GM12801 (cell line): Measurements from ENCODE around the gene AATF.

Experiments used
- CTCF ChIP-seq: IDR thresholded peaks from one replicate; pipeline ENCODE4 v1.5.1; 2011; ENCODE audit warnings: control low read depth; ENCODE audit not compliant: insufficient read length; ENCODE audit errors: extremely low read depth

The AATF gene

GRCh38 chr17:37079065-37079708, 130.4 kb downstream of the AATF start:
- TF ChIP-seq CTCF: no peak

GRCh38 chr17:37079735-37080134, 131.0 kb downstream of the AATF start:
- TF ChIP-seq CTCF: no peak

- TF ChIP-seq CTCF: no peak
Observed at GRCh38 chr17:37081287-37081686, 132.5 kb downstream of the AATF start.

- no peak for TF ChIP-seq CTCF
Observed at GRCh38 chr17:37082311-37082860, 133.6 kb downstream of the AATF start.

GRCh38 chr17:37082985-37083384, 134.2 kb downstream of the AATF start:
- TF ChIP-seq CTCF: no peak

- TF ChIP-seq CTCF: no peak
Observed at GRCh38 chr17:37083456-37083855, 134.7 kb downstream of the AATF start.

GRCh38 chr17:37084372-37084771, 135.6 kb downstream of the AATF start:
- no peak for TF ChIP-seq CTCF
